ENCODE results near the gene BBS9.

BBS9 gene

DNA sequence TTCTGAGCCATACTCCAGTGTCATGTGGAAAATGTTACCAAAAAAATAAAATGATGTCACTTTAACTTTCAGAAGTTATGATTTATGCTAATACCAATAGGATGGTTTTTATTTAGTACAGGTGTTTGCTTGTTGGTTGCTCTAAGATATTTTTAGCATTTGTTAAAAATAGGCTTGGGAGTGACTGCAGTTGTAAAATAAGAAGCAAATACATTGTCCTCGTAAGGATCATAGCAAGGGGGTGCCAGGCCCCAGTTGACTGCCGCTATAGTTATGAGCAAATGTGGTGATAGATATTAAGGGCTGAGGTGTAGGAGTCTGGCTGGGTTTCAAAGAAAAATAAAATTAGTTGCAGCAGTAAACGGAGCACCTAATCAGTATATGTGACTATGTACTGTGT lies 421.6 kb downstream of the BBS9 start:
- no peaks in the 10 kb centered on the region for H3K9me3 ChIP-seq (ENCODE audit: control insufficient read depth, low read length)
- no peak overlapping the region for H2BK120ac ChIP-seq (ENCODE audit: low read depth, low read length)
- no peaks in the 10 kb centered on the region for H3K27me3 ChIP-seq (ENCODE audit: control insufficient read depth in 1 of 2, insufficient read depth in 1 of 2, low read length in 2 of 2)
- no peak overlapping the region for H3K4me3 ChIP-seq (ENCODE audit: insufficient read depth in 1 of 2, low read depth in 1 of 2, low read length in 2 of 2)
- no peaks in the 10 kb centered on the region for H3K4me1 ChIP-seq (ENCODE audit: control insufficient read depth, insufficient read depth, low read depth, low read length)
- no peak overlapping the region for H3K27ac ChIP-seq (ENCODE audit: low read length, poor library complexity, severe bottlenecking)
- no peak overlapping the region for H2BK5ac ChIP-seq (ENCODE audit: low read depth, low read length, poor library complexity, severe bottlenecking)
- H4K8ac ChIP-seq (ENCODE audit: low read length) = no peak overlapping the region
- no peaks in the 10 kb centered on the region for H3K36me3 ChIP-seq (ENCODE audit: control insufficient read depth in 1 of 2, insufficient read depth in 2 of 2, low read depth in 1 of 2, low read length in 2 of 2)
- H3K79me1 ChIP-seq (replicated peaks; ENCODE audit: low read length, poor library complexity, severe bottlenecking) = no peaks in the 10 kb centered on the region
- H2AFZ ChIP-seq (ENCODE audit: low read depth, low read length) = no peak overlapping the region
- no peak overlapping the region for H3K14ac ChIP-seq (ENCODE audit: low read length in 2 of 2)
- H3K9ac ChIP-seq (ENCODE audit: low read length) = no peak overlapping the region
- DNase-seq = no peak
- H2BK12ac ChIP-seq (ENCODE audit: low read length in 2 of 2) = no peak overlapping the region
- H3K4ac ChIP-seq (ENCODE audit: low read depth in 1 of 2, low read length in 2 of 2) = no peak overlapping the region
- no peak overlapping the region for H3K18ac ChIP-seq (ENCODE audit: low read depth in 1 of 2, low read length in 2 of 2)
- H3K23ac ChIP-seq (ENCODE audit: low read length in 2 of 2) = no peak overlapping the region
- no peak overlapping the region for H3K4me2 ChIP-seq (ENCODE audit: low read length, poor library complexity, severe bottlenecking)
- no peak overlapping the region for H2BK15ac ChIP-seq (ENCODE audit: low read depth, poor library complexity, severe bottlenecking)
- no peak overlapping the region for H4K91ac ChIP-seq (ENCODE audit: low read length)
- 96% methylated on average over 2 of the region's 3 CpGs for WGBS
- H2AK5ac ChIP-seq (ENCODE audit: low read length, severe bottlenecking) = no peak overlapping the region

DNA sequence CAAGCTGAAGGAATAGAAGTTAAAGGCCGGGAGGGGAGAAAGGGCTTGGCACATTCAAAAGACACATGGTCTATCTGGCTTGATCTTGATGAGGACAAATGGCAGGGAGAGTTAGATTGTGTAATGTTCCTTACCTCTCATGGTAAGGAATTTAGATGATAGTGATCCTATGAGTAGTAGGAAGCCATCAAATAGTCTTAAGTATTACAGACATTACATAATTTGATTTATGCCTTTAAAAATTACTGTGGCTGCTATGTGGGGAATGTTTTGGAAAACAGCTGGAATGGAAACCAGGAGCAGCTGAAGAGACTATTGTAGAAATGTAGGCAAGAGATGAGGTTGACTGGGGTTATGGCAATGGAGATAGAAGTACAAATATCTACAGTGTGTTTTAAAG lies 424.7 kb downstream of the BBS9 start:
- Histone ChIP-seq H3K9ac (ENCODE audit: low read length) (no peak overlapping the region), H3K27me3 (ENCODE audit: control insufficient read depth in 1 of 2, insufficient read depth in 1 of 2, low read length in 2 of 2) (no peaks in the 10 kb centered on the region), H3K4me3 (ENCODE audit: insufficient read depth in 1 of 2, low read depth in 1 of 2, low read length in 2 of 2) (no peak overlapping the region), H2AFZ (ENCODE audit: low read depth, low read length) (no peak overlapping the region), H3K36me3 (ENCODE audit: control insufficient read depth in 1 of 2, insufficient read depth in 2 of 2, low read depth in 1 of 2, low read length in 2 of 2) (no peaks in the 10 kb centered on the region), H4K8ac (ENCODE audit: low read length) (no peak overlapping the region), H3K18ac (ENCODE audit: low read depth in 1 of 2, low read length in 2 of 2) (no peak overlapping the region), H3K4me2 (ENCODE audit: low read length, poor library complexity, severe bottlenecking) (no peak overlapping the region), H3K79me1 (replicated peaks; ENCODE audit: low read length, poor library complexity, severe bottlenecking) (no peaks in the 10 kb centered on the region), H3K23ac (ENCODE audit: low read length in 2 of 2) (no peak overlapping the region), H2BK120ac (ENCODE audit: low read depth, low read length) (no peak overlapping the region), H2AK5ac (ENCODE audit: low read length, severe bottlenecking) (no peak overlapping the region), H2BK12ac (ENCODE audit: low read length in 2 of 2) (no peak overlapping the region), H3K9me3 (ENCODE audit: control insufficient read depth, low read length) (no peaks in the 10 kb centered on the region), H3K4ac (ENCODE audit: low read depth in 1 of 2, low read length in 2 of 2) (no peak overlapping the region), H3K27ac (ENCODE audit: low read length, poor library complexity, severe bottlenecking) (no peak overlapping the region), H2BK15ac (ENCODE audit: low read depth, poor library complexity, severe bottlenecking) (no peak overlapping the region), H4K91ac (ENCODE audit: low read length) (no peak overlapping the region), H3K4me1 (ENCODE audit: control insufficient read depth, insufficient read depth, low read depth, low read length) (no peaks in the 10 kb centered on the region), H3K14ac (ENCODE audit: low read length in 2 of 2) (no peak overlapping the region), H2BK5ac (ENCODE audit: low read depth, low read length, poor library complexity, severe bottlenecking) (no peak overlapping the region)
- 89% methylated on average over 1 of the region's 1 CpG for WGBS
- no peak for DNase-seq

DNA sequence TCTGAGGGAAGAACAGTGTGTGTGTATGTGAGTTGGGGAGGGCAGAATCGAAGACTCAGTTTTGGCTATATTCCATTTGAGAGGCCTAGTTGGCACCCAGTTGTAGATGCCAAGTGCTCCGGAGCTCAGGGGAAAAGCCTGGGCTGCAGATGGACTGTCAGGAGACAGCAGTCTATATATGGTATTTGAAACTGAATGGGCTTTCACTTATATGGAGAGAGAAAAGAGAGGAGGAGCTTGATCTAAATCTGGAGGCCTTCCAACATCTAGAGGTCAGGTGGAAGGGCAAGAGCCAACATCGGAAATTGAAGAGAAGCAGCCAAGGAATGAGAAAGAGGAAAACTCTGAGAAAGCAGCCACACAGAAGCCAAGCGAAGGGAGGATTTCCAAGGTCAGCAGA lies 425.2 kb downstream of the BBS9 start:
- H2BK15ac ChIP-seq (ENCODE audit: low read depth, poor library complexity, severe bottlenecking) = no peak overlapping the region
- no peak overlapping the region for H2AFZ ChIP-seq (ENCODE audit: low read depth, low read length)
- no peak overlapping the region for H3K9ac ChIP-seq (ENCODE audit: low read length)
- 96% methylated on average over 4 of the region's 4 CpGs for WGBS
- no peaks in the 10 kb centered on the region for H3K9me3 ChIP-seq (ENCODE audit: control insufficient read depth, low read length)
- H3K79me1 ChIP-seq (replicated peaks; ENCODE audit: low read length, poor library complexity, severe bottlenecking) = no peaks in the 10 kb centered on the region
- DNase-seq = no peak
- no peak overlapping the region for H2BK12ac ChIP-seq (ENCODE audit: low read length in 2 of 2)
- no peak overlapping the region for H3K4me2 ChIP-seq (ENCODE audit: low read length, poor library complexity, severe bottlenecking)
- H3K14ac ChIP-seq (ENCODE audit: low read length in 2 of 2) = no peak overlapping the region
- no peaks in the 10 kb centered on the region for H3K4me1 ChIP-seq (ENCODE audit: control insufficient read depth, insufficient read depth, low read depth, low read length)
- no peak overlapping the region for H3K4ac ChIP-seq (ENCODE audit: low read depth in 1 of 2, low read length in 2 of 2)
- H3K23ac ChIP-seq (ENCODE audit: low read length in 2 of 2) = no peak overlapping the region
- no peak overlapping the region for H3K4me3 ChIP-seq (ENCODE audit: insufficient read depth in 1 of 2, low read depth in 1 of 2, low read length in 2 of 2)
- H3K18ac ChIP-seq (ENCODE audit: low read depth in 1 of 2, low read length in 2 of 2) = no peak overlapping the region
- H4K91ac ChIP-seq (ENCODE audit: low read length) = no peak overlapping the region
- H4K8ac ChIP-seq (ENCODE audit: low read length) = no peak overlapping the region
- no peaks in the 10 kb centered on the region for H3K36me3 ChIP-seq (ENCODE audit: control insufficient read depth in 1 of 2, insufficient read depth in 2 of 2, low read depth in 1 of 2, low read length in 2 of 2)
- H2BK120ac ChIP-seq (ENCODE audit: low read depth, low read length) = no peak overlapping the region
- H2BK5ac ChIP-seq (ENCODE audit: low read depth, low read length, poor library complexity, severe bottlenecking) = no peak overlapping the region
- no peak overlapping the region for H2AK5ac ChIP-seq (ENCODE audit: low read length, severe bottlenecking)
- no peak overlapping the region for H3K27ac ChIP-seq (ENCODE audit: low read length, poor library complexity, severe bottlenecking)
- H3K27me3 ChIP-seq (ENCODE audit: control insufficient read depth in 1 of 2, insufficient read depth in 1 of 2, low read length in 2 of 2) = no peaks in the 10 kb centered on the region

- Histone ChIP-seq H3K4me2 (ENCODE audit: low read length, poor library complexity, severe bottlenecking) (no peak overlapping the region), H4K8ac (ENCODE audit: low read length) (no peak overlapping the region), H3K18ac (ENCODE audit: low read depth in 1 of 2, low read length in 2 of 2) (no peak overlapping the region), H3K36me3 (ENCODE audit: control insufficient read depth in 1 of 2, insufficient read depth in 2 of 2, low read depth in 1 of 2, low read length in 2 of 2) (no peaks in the 10 kb centered on the region), H3K4me3 (ENCODE audit: insufficient read depth in 1 of 2, low read depth in 1 of 2, low read length in 2 of 2) (no peak overlapping the region), H3K4ac (ENCODE audit: low read depth in 1 of 2, low read length in 2 of 2) (no peak overlapping the region), H4K91ac (ENCODE audit: low read length) (no peak overlapping the region), H3K14ac (ENCODE audit: low read length in 2 of 2) (no peak overlapping the region), H2BK12ac (ENCODE audit: low read length in 2 of 2) (no peak overlapping the region), H2BK120ac (ENCODE audit: low read depth, low read length) (no peak overlapping the region), H2AFZ (ENCODE audit: low read depth, low read length) (no peak overlapping the region), H2BK5ac (ENCODE audit: low read depth, low read length, poor library complexity, severe bottlenecking) (no peak overlapping the region), H3K27ac (ENCODE audit: low read length, poor library complexity, severe bottlenecking) (no peak overlapping the region), H2BK15ac (ENCODE audit: low read depth, poor library complexity, severe bottlenecking) (no peak overlapping the region), H2AK5ac (ENCODE audit: low read length, severe bottlenecking) (no peak overlapping the region), H3K23ac (ENCODE audit: low read length in 2 of 2) (no peak overlapping the region), H3K9me3 (ENCODE audit: control insufficient read depth, low read length) (no peaks in the 10 kb centered on the region), H3K27me3 (ENCODE audit: control insufficient read depth in 1 of 2, insufficient read depth in 1 of 2, low read length in 2 of 2) (no peaks in the 10 kb centered on the region), H3K4me1 (ENCODE audit: control insufficient read depth, insufficient read depth, low read depth, low read length) (no peaks in the 10 kb centered on the region), H3K79me1 (replicated peaks; ENCODE audit: low read length, poor library complexity, severe bottlenecking) (no peaks in the 10 kb centered on the region), H3K9ac (ENCODE audit: low read length) (no peak overlapping the region)
- no peak for DNase-seq
These were observed 427.1 kb downstream of the BBS9 start for GRCh38 chr7:33556472-33556871.
